NCI-H748 treated with DMSO at 0.1 percent for 48 hours (cell line): ENCODE measurements around the gene VWDE.

Source experiments
- DNase-seq: peaks from one replicate; lab custom pipeline; 2025; lab: John Stamatoyannopoulos, UW

The VWDE gene

DNA sequence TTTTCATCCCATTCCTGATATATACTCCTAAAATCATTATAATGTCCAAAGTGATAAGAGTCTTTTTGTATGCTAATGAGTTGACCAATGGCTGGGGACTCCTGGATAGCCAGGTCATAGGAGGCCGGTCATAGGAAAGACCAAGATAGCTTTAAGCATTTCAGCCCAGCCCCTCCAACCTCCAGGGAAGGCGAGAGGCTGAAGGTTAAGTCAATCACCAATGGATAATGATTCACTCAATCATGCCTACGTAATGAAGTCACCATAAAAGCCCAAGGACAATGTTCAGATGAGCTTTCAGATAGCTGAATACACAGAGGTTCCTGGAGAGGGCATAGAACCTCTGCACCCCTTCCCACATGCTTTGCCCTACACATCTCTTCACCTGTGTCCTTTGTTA lies 75.7 kb downstream of the VWDE start:
- no peak for DNase-seq

DNA sequence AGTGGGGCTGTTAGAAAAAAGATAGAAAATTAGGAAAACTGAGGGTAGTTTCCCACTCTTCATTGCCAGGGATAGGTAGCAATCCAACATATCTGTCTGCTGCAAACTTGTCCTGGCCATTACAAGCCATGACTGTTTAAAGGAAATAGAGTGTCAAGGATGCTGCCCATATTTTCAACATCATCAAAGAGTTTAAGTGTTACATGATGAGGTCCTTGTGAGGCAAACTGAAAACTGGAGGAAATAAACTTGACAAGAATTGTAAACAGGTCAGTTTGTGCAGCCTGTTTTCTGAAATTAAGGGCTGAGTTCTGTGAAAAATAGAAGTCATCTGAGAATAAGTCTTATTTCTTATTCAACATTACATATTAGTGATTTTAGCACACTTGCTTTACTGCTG lies 78.0 kb downstream of the VWDE start:
- DNase-seq, result no peak

DNA sequence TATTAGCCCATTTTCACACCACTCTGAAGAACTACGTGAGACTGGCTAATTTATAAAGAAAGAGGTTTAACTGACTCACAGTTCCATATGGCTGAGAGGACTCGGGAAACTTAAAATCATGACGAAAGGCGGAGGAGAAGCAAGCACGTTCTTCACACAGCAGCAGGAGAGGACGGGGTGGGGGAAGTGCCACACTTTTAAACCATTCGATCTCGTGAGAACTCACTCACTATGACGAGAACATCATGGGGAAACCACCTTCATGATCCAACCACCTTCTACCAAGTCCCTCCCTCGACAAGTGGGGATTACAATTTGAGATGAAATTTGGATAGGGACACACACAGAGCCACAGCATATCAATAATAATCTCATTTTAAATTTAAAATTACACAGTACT lies 80.2 kb downstream of the VWDE start:
- no peak for DNase-seq

DNA sequence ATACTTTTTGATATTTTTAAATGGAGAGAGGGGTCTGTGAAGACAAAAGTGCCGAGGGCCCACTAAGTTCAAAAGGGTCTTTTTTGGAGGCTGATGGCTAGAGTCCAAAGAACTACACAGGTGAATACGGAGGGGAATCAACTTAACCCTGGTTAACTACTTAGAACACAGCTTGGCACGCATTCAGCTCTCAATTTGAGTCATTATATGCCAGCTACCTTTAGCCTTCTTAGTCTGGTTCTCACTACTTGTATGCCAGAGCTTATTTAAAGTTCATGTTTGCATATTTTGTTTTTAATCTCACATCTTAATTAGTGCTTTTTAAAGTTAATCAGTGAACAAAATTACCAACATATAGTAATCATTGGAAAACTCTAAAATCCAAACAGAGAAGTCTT lies 80.8 kb downstream of the VWDE start:
- DNase-seq, result no peak

DNA sequence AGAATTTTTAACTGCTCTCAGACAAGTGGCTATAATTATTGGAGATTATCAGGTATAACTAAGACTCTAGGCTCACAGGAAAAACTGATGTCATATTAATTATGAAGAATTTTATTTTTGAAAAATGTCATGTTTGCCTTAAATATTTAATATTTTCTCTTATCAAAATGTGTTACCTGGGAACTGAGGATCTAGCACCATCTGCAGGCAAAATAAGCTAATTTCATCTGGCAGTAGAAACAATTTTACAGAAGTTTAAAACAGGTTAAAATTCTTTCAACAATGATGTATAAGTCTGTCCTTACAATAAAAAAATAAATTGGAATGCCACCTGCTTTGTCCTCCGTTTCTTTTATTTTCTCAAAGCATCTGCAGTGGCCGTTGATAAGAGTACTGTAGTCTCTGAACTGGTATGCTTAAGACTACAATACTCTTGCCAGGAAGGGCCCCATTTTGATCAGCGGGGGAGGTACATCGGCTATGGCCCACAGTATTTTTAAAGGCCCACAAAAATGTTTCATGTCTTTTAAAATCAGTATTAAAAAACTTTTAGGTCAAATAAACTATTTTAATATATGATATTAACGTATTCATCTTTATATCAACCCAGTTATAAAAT lies 81.3 kb downstream of the VWDE start:
- DNase-seq, result no peak

DNA sequence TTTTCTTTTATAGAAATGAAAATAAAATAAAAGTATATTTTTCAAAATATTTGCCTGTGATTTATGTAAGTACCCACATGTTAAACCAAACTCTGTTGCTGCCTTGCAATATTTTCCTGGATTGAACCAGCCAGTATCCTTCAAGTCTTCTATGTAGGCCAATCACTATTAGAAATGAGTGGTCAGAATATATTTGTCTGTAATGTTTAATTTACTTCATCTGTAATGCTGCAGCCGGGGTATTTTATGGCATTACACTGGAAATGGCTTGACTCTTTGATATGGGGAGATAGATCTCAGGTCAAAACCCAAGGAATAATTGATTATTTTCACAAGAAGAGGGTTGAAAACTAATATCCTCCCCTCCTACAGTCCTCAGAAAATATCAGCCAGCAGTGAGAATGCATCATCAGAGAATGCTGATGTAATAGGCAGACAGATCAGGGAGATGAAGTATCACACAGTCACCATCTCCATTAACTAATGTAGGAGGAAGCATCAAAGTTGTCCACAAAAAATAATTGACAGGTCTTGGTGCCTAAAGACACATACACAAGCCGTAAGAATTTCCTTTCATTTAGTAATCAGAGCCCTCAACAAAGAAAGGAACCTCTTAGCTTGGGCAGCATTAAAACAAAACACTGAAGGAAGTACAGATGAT lies 82.5 kb downstream of the VWDE start:
- DNase-seq, result no peak

DNA sequence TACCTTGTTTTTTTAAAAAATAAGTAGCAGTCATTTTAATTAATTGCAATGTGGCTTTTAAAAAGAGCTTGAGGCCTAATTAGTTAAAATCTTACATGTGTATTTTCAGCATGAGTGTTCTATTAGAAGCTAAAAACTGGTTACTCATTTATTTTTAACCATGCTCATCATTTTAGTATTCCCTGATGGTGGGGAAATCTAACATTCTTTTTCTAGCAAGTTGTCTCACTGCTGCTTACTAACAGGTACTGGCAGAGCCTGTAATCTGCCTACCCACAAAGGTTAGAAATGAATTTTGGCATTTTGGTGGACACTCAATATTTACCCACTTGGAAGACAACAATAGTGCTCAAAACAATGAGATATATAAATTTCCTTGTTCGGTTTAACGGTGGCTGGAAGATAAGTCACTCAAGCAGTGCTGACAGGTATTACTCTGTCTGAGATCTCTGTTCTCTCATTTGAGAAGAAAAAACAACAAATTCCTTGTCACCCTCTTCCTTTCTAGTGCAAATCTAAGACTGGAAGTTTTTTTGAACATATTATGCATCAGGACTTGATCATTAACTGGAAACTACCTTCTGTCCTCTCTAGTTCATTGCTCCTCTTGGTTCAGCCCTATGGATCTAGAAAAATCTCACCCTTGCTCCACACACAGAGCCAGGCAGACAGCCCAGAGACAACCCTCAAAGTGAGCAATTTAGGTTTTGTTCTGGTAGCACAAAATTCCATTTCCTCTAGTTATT lies 83.3 kb downstream of the VWDE start:
- no peak for DNase-seq

DNA sequence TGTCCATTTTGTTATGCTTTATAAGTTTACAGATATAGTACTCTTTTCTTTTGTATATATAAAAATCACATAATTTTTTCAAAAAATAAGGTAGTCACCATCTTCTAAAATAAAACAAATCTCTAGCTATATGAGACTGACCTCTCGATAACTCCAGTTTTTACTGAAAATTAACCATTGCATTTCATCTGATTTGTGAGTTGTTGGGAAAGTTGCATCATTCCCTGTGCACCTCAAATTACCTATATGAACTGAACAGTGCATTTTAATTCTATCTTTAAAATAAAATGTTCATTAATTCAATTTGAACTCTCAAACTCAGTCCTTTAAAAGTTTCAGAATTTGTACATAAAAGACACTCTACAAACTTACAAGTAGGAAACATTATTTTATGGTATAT lies 86.0 kb downstream of the VWDE start:
- no peak for DNase-seq

DNA sequence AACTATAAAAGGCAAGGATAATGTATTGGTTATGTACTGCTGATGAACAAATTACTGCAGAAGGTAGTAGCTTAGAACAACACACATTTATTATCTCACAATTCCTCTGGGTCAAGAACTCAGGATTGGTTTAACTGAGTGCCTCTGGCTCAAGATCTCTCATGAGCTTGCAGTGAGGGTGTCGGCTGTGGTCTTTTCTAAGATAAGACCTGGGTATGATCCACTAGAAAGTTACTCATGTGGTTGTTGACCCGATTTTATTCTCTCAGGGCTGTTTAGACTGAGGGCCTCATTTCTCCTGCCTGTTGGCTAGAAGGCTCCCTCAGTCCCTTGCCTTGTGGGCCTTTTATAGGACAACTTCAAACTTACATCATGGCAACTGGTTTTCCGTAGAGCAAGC lies 86.7 kb downstream of the VWDE start:
- DNase-seq, result no peak

DNA sequence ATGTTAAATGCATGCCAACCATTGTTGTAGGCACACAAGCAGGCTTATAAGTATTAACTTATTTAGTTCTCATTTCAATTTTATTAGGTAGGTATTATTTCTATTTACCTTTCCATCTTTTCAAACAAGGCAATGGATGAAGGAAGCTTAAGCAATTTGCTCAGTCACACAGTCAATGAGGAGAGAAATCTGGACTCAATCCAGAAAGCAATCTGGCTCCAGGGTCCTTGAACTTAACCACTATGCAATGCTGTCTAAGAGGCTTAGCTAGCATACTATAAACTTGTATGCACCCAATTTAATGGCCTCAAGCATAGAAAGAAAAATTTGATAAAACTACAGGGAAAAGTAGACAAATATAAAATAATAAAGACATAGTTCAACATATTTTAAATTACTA lies 88.6 kb downstream of the VWDE start:
- DNase-seq, result peak; percentile 8

DNA sequence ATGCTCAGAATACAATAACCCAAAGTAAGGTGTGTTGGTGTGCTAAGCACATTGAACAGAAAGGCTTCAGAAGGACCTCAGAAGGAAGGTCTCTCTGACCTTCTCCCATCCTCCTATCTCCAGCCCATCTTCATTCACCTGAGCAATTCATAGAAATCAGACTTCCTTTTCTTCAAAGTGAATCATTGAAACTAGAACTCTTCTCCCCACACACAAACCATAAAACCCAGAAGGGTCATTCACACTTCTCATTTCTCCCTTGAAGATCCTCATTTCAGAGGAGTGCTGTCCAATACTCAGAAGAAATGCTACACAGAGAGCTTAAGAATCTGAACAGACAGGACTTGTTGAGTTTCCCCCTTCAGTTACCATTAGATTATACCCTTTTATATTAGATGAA lies 89.5 kb downstream of the VWDE start:
- DNase-seq, result no peak

DNA sequence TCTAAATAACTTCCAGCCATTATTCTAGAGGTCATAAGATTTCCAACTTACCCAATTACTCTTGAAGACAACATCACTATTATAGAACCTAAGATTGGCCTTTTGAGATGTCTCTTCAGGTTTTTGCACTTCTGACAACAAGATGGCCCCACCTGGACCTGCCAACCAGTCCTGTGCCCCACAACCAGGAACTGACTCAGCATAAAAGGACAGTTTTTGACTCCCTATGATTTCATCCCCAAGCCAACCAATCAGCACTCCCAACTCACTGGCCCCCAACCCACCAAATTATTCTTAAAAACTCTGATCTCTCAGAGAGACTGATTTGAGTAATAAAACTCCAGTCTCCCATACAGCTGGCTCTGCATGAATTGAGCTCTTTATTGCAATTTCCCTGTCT lies 98.2 kb downstream of the VWDE start:
- DNase-seq, result no peak

DNA sequence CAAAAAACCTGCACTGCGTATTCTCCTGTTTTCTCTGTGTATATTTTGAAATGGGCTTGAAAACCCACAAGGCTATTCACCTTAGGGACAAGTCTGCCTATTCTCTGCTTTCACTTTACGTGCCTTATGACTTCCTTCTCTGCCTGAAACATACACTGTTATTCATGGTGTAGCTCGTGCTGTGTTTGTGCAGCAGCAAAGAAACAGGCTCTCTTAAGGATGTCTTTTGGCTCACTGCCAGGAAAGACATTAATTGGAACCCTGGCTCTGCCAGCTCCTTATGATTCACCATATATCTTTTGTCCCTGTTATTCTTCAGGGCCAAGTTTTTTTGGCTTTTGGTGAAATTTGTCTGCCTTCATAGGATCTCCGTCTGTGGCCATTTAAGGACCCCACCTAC lies 100.2 kb downstream of the VWDE start:
- no peak for DNase-seq

DNA sequence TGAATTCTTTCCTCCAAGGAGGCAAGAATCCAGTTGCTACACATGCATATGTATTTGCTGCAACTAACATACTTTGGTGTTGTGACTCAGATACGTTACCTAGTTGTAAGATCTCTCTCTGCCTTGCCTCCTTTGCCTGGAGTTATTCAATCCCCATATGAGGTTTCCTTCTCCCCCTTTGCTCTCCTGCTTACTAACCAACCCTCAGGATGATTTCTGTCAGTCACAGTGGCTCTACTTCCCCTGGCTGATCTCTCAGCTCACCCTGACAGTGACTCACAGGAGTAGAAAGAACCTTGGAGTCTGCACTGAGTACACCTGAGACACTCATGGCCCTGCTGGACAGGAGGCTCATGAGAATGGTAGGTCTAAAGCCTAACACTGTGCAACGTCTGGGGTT lies 100.6 kb downstream of the VWDE start:
- no peak for DNase-seq

DNA sequence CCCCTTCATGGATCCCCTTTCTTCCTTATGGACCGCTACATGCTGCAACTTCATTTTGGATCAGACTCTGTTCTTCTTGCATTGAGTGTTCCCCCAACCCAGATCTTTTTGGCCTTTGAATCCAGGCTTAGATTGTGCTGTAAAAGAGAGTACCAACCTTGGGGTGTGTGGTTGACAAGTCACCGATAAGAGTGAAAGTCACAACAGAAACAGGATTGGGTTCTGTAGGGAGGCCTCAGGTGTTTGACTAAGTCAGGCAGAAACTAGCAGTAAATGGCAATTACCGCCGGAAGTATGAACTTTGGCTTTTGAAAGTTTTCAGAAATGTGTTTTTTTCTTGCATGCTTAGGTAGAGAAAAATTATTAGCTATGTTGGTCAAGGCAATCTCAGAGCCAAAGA lies 103.2 kb downstream of the VWDE start:
- DNase-seq, result no peak

DNA sequence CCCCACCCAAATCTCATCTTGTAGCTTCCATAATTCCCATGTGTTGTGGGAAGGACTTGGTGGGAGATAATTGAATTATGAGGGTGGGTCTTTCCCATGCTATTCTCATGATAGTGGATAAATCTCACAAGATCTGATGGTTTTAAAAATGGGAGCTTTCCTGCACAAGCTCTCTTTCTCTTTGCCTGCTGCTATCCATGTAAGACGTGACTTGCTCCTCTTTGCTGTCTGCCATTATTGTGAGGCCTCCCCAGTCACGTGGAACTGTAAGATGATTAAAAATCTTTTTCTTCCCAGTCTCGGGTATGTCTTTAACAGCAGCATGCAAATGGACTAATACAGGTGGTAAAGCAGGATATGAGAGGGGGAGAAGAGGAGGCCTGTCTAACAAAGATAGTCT lies 104.3 kb downstream of the VWDE start:
- DNase-seq, result no peak

DNA sequence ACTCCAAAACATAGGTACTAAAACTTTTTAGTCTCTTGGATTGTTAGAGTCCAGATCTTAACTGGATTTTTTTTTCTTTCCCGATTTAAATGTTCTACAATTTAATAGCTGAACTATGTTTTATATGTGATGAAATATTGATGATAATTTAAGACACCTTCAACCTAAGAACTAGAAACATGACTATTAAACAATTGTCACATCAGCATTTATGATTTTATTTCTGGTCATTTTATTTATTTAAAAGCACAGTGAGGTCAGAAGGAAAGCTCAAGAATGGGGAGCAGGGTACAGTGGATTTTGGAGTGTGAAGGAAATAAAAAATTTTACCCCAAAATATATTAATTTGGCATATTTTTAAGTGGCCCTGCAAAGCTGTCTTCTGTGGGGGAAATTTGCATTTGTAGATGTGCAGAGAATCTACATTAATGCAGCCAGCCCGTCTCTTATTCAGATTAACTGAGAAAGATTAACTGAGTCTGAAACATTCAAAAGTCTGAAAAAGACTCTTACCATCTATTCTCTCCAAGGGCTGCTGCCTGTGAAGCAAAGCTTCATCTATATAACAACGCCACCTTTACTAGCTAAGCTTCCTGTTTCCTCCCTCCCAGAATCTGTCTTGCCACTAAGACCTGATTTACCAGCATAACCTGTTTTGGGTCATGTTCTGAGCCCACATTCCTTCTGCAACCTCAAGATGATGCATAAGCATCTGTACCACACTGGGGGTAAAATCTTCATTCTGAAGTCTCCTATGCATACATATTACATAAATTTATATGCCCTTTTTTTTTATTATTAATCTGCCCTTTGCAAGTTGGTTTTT lies 106.2 kb downstream of the VWDE start:
- DNase-seq, result no peak

DNA sequence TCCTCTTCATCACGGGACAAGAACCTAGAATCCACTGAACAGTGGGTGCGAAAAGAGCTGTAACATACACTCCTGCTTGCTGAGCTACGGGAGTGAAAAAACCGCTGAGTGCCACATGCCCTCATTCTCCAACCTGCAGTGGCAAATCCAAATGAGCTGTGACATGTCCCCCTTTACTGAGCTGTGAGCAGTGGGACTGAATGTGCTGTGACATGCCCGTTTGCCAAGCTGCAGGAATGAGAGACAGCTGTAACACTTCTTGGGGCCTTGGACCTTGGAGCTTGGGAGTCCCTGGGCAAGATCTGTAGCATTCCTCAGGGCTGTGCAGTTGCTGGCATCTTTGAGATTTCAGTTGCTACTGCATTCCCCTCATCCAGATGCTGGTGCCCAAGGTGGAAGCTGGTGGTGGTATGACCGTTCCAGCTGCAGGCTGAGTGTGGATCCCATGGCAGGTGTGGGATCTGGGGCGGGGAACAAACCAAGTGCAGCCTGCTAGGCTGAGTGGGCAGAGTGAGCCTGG lies 107.6 kb downstream of the VWDE start:
- no peak for DNase-seq

DNA sequence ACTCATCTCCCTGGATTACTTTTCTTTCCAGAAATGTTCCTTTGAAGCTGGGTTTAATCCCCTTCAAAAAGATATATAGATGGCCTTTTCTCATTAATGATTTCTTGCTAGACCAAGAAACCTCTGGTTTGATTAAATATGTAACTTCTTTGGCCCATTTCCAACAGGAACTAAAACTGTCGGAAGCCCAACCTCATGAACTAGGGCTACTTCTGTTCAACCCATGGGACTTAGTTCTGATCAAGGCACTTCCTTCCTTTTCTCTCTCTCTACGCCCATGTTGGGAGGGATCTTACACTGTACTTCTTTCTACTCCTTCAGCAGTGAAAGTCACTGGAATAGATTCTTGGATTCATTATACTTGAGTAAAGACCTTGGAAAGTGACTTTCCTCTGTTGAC lies 109.0 kb downstream of the VWDE start:
- DNase-seq, result no peak

DNA sequence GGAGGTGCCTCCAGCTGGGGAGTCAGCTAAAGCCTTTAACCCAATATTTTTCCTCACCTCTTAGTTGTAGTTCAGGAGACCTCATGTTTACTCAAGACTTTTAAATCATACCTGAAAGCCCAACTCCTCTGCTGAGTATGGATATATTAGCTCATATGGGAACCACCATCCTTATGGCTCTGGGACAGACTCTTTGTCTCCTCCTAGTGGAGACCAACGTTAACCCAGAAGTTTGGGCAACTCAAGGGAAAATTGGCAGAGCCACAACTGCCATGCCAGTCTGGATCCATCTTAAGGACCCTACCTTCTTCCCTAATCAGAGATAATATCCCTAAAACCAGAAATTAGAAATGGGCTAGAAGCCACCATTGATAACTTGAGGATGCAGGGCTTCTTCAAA lies 111.8 kb downstream of the VWDE start:
- DNase-seq, result no peak

DNA sequence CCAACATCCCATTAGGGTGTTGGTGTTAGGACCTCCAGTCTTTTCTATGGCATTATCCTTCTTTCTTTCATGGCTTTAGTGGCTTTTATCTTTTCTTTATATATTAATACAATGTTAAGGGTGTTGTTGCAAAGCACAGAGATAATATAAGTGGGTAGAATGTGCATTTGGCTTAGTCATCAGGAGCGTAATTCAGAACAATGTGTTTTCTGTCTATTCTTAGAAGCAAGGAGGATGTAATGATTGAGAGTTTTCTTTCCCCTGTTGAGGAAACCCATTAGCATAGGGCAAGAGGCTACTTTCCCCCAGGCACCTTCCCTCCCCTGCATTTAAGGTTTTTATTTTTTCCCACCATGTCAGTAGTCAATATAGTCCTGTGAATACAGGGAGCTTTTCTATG lies 112.9 kb downstream of the VWDE start:
- no peak for DNase-seq

DNA sequence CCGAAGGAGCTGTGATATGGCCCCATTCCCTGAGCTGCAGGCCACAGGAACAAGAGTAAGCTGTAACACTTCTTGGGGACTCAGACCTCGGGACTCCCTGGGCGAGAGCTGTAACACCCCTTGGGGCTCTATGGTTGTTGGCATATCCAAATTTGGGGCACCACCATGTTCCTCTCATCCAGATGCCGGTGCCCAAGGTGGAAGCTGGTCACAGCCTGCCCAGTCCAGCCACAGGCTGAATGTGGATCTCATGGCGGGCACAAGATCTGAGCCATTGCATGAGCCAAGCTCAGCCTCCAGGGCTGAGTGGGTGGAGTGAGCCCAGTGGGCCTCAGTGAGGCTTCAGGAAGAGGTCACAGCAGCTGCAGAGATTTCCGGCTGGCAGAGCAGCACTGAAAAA lies 113.7 kb downstream of the VWDE start:
- DNase-seq, result no peak

DNA sequence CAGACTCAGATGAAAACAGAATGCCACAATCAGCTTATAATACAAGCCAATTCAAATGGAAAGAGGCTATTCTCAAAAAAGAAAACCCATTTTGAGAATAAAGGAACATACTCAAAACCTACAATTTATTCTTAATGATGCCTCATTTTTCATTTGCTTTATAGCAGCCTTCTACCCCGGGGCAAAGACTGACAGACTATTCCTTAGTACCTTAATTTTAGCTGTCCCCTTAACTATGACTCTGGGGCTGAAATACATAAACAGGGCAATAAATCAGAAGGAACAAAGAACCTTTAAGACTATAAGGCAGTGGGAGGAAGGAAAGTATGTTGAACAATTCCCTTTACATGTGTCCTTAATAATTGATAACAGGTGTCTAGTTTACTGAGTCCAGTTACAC lies 115.8 kb downstream of the VWDE start:
- DNase-seq, result no peak
